ENCODE measurements around the gene RPN1.
A peak's percentile ranks its signal among the peaks of the same experiment; 100 is the strongest.

The RPN1 gene

GRCh38 chr3:128686465-128686864 is 35.8 kb upstream of the RPN1 start:
- H3K27ac ChIP-seq = no peak overlapping the region
- H3K9me3 ChIP-seq = no peaks in the 10 kb centered on the region
- TF ChIP-seq CTCF (IDR thresholded peaks at IDR 0.05) = no peak
- H3K4me1 ChIP-seq = no peaks in the 10 kb centered on the region
- no peak for DNase-seq
- H3K27me3 ChIP-seq = no peaks in the 10 kb centered on the region
- H3K4me3 ChIP-seq = no peak overlapping the region
- intact Hi-C loops (cut with DNase I; ENCODE audit: low total_unique reads) = no loop called here
- H3K36me3 ChIP-seq = no peaks in the 10 kb centered on the region

- no peaks in the 10 kb centered on the region for H3K36me3 ChIP-seq
- H3K27ac ChIP-seq = no peak overlapping the region
- peaks cover 0 to 3% (median under 1%) of the 10 kb centered on the region in 4 donors for H3K4me1 ChIP-seq
- no peak overlapping the region for H3K4me3 ChIP-seq
- H3K9me3 ChIP-seq = no peaks in the 10 kb centered on the region
- DNase-seq = no peak
- TF ChIP-seq CTCF (IDR thresholded peaks at IDR 0.05) = no peak
- intact Hi-C loops (cut with DNase I; ENCODE audit: low total_unique reads) = loop anchor here (5.0 kb wide), 3 partner anchors 42 to 192 kb away; partner anchors contain the start of genes ACAD9 and RAB7A
- H3K27me3 ChIP-seq = no peaks in the 10 kb centered on the region
Measured at GRCh38 chr3:128684986-128685726, 34.5 kb upstream of the RPN1 start.

- Histone ChIP-seq H3K4me1 (peaks cover 0 to 6% (median 2%) of the 10 kb centered on the region in 4 donors), H3K27ac (no peak overlapping the region), H3K4me3 (no peak overlapping the region), H3K9me3 (no peaks in the 10 kb centered on the region), H3K36me3 (no peaks in the 10 kb centered on the region), H3K27me3 (no peaks in the 10 kb centered on the region)
- DNase-seq = no peak
- TF ChIP-seq CTCF (IDR thresholded peaks at IDR 0.05) = no peak
- intact Hi-C loops (cut with DNase I; ENCODE audit: low total_unique reads) = loop anchor here (5.0 kb wide), 3 partner anchors 43 to 193 kb away; partner anchors contain the start of genes ACAD9 and RAB7A
Measured at GRCh38 chr3:128683957-128684356, 33.3 kb upstream of the RPN1 start.

- H3K27ac ChIP-seq = peak overlapping the region; percentile 81 to 87
- H3K4me3 ChIP-seq = peak overlapping the region; percentile 58 to 64
- H3K9me3 ChIP-seq = no peaks in the 10 kb centered on the region
- no peaks in the 10 kb centered on the region for H3K27me3 ChIP-seq
- intact Hi-C loops (cut with DNase I; ENCODE audit: low total_unique reads) = loop anchor here (5.0 kb wide), 3 partner anchors 46 to 196 kb away; partner anchors contain the start of genes ACAD9 and RAB7A
- H3K36me3 ChIP-seq = no peaks in the 10 kb centered on the region
- no peak for DNase-seq
- TF ChIP-seq CTCF (IDR thresholded peaks at IDR 0.05) = no peak
- peaks cover 0 to 6% (median 2%) of the 10 kb centered on the region in 4 donors for H3K4me1 ChIP-seq
Measured at GRCh38 chr3:128681369-128681829, 30.8 kb upstream of the RPN1 start.

- peaks cover 0 to 6% (median 2%) of the 10 kb centered on the region in 4 donors for H3K4me1 ChIP-seq
- peak overlapping the region; percentile 81 to 87 for H3K27ac ChIP-seq
- TF ChIP-seq CTCF (IDR thresholded peaks at IDR 0.05) = peak; percentile 95 to 100
- peak; percentile 99 to 100 for DNase-seq
- no peaks in the 10 kb centered on the region for H3K9me3 ChIP-seq
- intact Hi-C loops (cut with DNase I; ENCODE audit: low total_unique reads) = loop anchor here (5.0 kb wide), 3 partner anchors 47 to 197 kb away; partner anchors contain the start of genes ACAD9 and RAB7A
- H3K4me3 ChIP-seq = peak overlapping the region; percentile 58 to 64
- H3K36me3 ChIP-seq = no peaks in the 10 kb centered on the region
- no peaks in the 10 kb centered on the region for H3K27me3 ChIP-seq
Measured at GRCh38 chr3:128680603-128681368, 30.2 kb upstream of the RPN1 start.

Measured in tibial artery (tissue), 4 donors.